ENCODE measurements around the gene PRSS2. TPM values are rescaled to one million over a fixed set of nuclear protein-coding genes. Genes with fewer than 3 reads are reported as not detected.

PRSS2 gene
- polyA plus RNA-seq, 1 donor (not counting 4 experiments of a cell fraction or from before 2014, with no cell fraction given) = not detected

DNA sequence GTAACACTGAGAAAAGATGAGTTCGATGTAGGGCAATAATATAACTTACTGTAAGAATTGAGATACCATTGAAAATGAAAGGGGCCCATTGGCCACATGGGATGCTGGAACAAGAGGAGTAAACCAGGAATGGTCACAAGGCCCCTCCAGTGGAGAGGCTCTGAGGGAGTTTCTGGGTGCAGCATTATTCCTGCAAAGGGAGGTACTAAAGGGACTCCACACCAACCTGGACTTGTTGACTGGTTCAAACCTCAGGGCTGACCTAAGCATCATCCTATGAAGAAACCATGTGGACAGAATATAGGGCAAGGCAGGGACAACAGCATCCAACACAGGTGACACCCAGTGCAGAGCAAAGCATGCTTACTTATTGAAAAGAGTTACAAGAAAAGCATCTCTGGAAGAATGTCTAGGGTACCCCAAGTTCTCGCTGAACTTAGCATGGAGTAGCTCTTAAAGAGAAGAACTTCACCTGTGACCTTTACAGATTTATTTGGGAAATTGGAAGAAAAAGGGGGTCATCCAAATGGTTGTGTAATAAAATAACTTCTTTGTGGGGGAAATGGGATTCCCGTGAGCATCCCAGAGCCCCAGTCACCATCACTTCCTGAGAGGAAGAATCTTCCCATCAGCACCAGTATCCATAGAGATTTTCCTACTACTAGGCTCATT, 34.7 kb downstream of the PRSS2 start:
- TF ChIP-seq CTCF (optimal IDR thresholded peaks at IDR 0.05 in 1 of 3, IDR thresholded peaks at IDR 0.05 in 1 of 3, conservative IDR thresholded peaks at IDR 0.05 in 1 of 3; ENCODE audit: extremely low read depth in 1 of 3, insufficient read depth in 2 of 3, low read length in 3 of 3) (no peak), EZH2 (IDR thresholded peaks at IDR 0.05; ENCODE audit: low read length) (no peak)
- Histone ChIP-seq H3K36me3 (ENCODE audit: control insufficient read depth in 2 of 2, extremely low read depth in 1 of 2, insufficient read depth in 2 of 2, low read length in 2 of 2) (no peaks in the 10 kb centered on the region), H2AFZ (ENCODE audit: control insufficient read depth, low read length) (no peak overlapping the region), H3K27me3 (ENCODE audit: control insufficient read depth, extremely low read depth, insufficient read depth, low read length) (peaks cover 5% of the 10 kb centered on the region), H4K20me1 (ENCODE audit: control insufficient read depth, extremely low read depth, insufficient read depth, low read length) (no peaks in the 10 kb centered on the region), H3K4me1 (ENCODE audit: control insufficient read depth, extremely low read depth, insufficient read depth, low read length) (no peaks in the 10 kb centered on the region), H3K4me2 (ENCODE audit: control insufficient read depth, extremely low read depth, insufficient read depth, low read depth, low read length) (no peak overlapping the region), H3K9ac (ENCODE audit: control insufficient read depth, extremely low read depth, insufficient read depth, low read length) (no peak overlapping the region), H3K27ac (ENCODE audit: control insufficient read depth, insufficient read depth, low read length) (no peak overlapping the region), H3K9me3 (ENCODE audit: control insufficient read depth, low read depth, low read length) (no peaks in the 10 kb centered on the region), H3K79me2 (ENCODE audit: control insufficient read depth, insufficient read depth, low read length) (no peaks in the 10 kb centered on the region), H3K4me3 (ENCODE audit: control insufficient read depth in 2 of 3, extremely low read depth in 1 of 3, insufficient read depth in 2 of 3, low read depth in 1 of 3, low read length in 3 of 3) (no peak overlapping the region), H3K9me1 (ENCODE audit: control insufficient read depth, extremely low read depth, insufficient read depth, low read length) (no peaks in the 10 kb centered on the region)
- dilution Hi-C loops (cut with MboI; ENCODE audit: extremely low pct_ligation_motif_present, low sequenced_read_pairs) = loop anchor here (25.0 kb wide), 1 partner anchor 407 kb away; the partner anchor contains the start of gene TAS2R40
- FAIRE-seq (no peak), DNase-seq (ENCODE audit: low read depth, low spot score) (no peak)

DNA sequence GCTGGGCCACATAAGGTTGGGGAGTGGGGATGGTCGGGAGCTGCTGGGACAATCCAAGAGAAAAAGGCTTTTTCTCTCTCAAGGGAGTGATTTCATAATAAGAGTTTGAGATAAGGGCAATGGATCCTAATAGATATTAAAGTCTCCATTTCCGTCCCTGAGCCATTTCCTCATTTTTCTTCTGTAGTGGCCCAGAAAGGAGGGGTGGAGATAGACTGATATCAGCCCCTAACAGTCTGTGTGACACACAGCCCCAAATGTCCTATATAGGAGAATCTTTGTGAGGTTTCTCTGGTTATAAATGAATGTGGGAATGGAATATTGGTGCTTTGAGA, 35.2 kb downstream of the PRSS2 start:
- Histone ChIP-seq H3K4me2 (ENCODE audit: control insufficient read depth, extremely low read depth, insufficient read depth, low read depth, low read length) (no peak overlapping the region), H3K9ac (ENCODE audit: control insufficient read depth, extremely low read depth, insufficient read depth, low read length) (no peak overlapping the region), H3K27me3 (ENCODE audit: control insufficient read depth, extremely low read depth, insufficient read depth, low read length) (peaks cover 5% of the 10 kb centered on the region), H2AFZ (ENCODE audit: control insufficient read depth, low read length) (no peak overlapping the region), H3K9me3 (ENCODE audit: control insufficient read depth, low read depth, low read length) (no peaks in the 10 kb centered on the region), H3K4me3 (ENCODE audit: control insufficient read depth in 2 of 3, extremely low read depth in 1 of 3, insufficient read depth in 2 of 3, low read depth in 1 of 3, low read length in 3 of 3) (no peak overlapping the region), H3K27ac (ENCODE audit: control insufficient read depth, insufficient read depth, low read length) (no peak overlapping the region), H4K20me1 (ENCODE audit: control insufficient read depth, extremely low read depth, insufficient read depth, low read length) (no peaks in the 10 kb centered on the region), H3K79me2 (ENCODE audit: control insufficient read depth, insufficient read depth, low read length) (no peaks in the 10 kb centered on the region), H3K9me1 (ENCODE audit: control insufficient read depth, extremely low read depth, insufficient read depth, low read length) (no peaks in the 10 kb centered on the region), H3K4me1 (ENCODE audit: control insufficient read depth, extremely low read depth, insufficient read depth, low read length) (no peaks in the 10 kb centered on the region), H3K36me3 (ENCODE audit: control insufficient read depth in 2 of 2, extremely low read depth in 1 of 2, insufficient read depth in 2 of 2, low read length in 2 of 2) (no peaks in the 10 kb centered on the region)
- DNase-seq (ENCODE audit: low read depth, low spot score) (no peak), FAIRE-seq (no peak)
- dilution Hi-C loops (cut with MboI; ENCODE audit: extremely low pct_ligation_motif_present, low sequenced_read_pairs) = loop anchor here (25.0 kb wide), 1 partner anchor 406 kb away; the partner anchor contains the start of gene TAS2R40
- TF ChIP-seq EZH2 (IDR thresholded peaks at IDR 0.05; ENCODE audit: low read length) (no peak), CTCF (optimal IDR thresholded peaks at IDR 0.05 in 1 of 3, IDR thresholded peaks at IDR 0.05 in 1 of 3, conservative IDR thresholded peaks at IDR 0.05 in 1 of 3; ENCODE audit: extremely low read depth in 1 of 3, insufficient read depth in 2 of 3, low read length in 3 of 3) (no peak)

Measured in keratinocyte (primary cell).